GM18499 (cell line): ENCODE data around the gene CELF4.
A peak's percentile ranks its signal among the peaks of the same experiment; 100 is the strongest.

Experiments used
- ATAC-seq: cut with Tn5 transposase; IDR thresholded peaks from one replicate; pipeline ENCODE4 v1.9.1; 2021; ENCODE audit warnings: moderate number of reproducible peaks; ENCODE audit not compliant: insufficient read depth, unreplicated experiment

CELF4 gene

DNA sequence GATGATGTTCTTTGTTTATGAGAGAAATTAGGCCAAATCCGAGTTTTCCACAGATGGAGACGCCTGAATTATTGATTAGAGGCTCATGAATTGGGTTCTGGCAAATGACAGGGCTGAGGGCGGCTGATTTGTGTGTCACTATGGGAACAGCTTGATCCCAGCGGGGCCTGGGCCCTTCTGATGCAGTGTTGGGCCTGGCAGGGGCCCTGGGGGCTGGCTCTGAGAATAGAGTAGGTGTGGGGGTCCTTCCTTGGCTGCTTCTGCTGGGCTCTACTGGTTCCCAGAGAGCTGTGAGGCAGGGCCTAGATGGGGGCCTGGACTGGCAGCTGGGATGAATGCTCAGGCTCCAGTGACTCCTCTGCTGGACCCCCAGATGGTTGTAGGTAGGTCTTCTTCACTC lies 164.8 kb downstream of the CELF4 start:
- no peak for ATAC-seq

- no peak for ATAC-seq
Observed at GRCh38 chr18:37398248-37398920, 167.2 kb downstream of the CELF4 start.

DNA sequence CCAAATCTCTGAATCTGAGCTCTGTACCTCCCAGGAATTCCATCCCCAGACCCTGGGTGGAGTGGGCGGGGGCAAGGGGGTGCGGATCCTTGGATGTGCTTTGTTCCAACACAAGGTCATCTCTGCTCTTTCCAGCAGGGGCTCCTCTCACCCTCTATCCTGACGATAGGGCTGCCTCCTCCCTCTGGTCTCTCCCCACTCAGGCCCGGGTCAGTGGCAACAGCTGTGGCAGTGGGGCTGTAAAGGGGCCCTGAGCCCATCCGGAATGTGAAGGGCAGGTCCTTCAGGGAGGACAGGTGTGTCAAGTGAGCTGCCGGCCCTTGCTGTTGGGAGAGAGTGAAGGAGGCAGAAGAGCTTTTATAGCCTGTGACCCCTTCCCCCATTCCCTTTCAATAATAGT lies 167.8 kb downstream of the CELF4 start:
- no peak for ATAC-seq

DNA sequence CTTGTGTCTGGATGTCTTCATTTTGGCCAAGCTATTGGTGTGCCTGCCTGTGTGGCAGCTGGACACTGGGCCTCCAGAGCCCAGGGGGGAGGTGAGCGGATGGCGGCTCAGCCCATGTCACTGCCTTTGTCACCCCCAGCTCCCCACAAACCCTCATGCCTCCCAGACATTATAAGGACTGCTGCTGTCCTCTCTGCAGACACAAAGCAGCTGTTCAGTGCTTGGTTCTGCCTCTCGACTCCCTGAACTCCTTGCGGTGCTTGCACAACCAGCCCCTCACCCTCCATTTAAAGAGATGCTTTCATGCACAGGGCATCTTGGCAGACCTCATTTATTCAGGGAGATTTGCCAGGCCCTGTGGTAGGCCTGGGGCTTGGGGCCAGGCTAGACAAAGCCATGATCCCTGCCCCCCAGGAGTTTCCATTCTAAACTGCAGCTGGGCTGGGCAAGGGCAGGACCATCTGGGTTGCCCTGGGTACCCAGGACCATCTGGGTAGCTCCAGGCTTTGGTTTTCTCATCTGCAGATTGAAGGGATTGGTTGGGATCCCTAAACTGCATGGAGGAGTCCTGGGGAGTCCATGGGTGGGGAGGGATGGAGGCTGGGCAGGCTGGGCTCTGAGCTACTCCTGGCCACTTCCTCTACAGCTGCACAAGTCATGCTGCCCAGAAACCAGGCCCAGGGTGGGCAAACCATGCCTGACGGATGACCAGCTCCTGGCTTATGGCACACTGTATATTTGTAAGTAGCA lies 168.5 kb downstream of the CELF4 start:
- ATAC-seq: no peak

- ATAC-seq: no peak
Observed at GRCh38 chr18:37395631-37396030, 170.0 kb downstream of the CELF4 start.

DNA sequence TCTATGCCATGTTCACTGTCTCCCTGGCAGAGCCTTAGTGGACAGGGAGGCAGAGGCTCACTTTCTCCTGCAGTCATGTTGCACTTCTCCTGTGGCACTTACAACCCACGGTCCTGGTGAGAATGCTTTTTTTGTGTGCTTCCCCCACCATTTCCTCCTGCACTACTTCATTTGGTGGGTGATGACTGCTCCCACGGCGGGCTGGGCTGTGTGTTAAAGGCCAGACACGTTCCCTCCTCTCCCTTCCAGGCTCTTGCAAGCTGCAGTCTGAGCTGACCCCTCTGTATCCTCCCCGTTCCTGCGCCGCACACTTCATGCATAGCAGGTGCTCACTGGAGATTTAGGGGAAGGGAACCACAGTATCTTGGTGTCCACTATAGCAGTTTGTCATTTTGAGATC lies 170.5 kb downstream of the CELF4 start:
- ATAC-seq: no peak

GRCh38 chr18:37394610-37394965 lies 171.0 kb downstream of the CELF4 start:
- no peak for ATAC-seq

- no peak for ATAC-seq
Observed at GRCh38 chr18:37393945-37394609, 171.5 kb downstream of the CELF4 start.

DNA sequence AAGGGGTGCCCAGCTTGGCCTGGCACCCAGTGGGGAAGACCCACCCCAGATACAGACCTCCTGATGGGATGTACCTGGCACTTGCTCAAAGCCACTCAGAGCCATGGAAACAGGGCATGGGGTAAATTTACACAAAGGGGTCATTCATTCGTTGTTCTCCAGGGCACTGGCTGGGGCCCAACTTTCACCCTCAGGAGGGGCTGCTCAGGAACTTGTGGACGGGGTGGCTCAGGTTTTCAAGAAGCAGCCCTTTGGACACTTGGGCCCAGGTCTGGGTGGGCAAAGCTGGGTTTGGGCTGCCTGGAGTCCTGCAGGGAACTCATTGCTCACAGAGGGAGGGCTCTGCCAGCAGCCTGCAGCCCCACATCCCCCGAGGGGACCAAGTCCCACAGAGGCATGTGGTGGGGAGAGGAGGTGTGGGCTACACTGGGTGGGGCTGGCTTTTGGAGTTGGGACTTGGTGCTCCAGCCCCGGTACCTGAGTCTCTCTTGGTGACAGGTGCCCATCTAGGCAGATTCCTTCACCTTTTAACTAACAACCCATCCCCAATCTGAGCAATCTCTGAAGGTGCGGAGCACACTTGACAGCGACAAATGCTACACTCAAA lies 172.3 kb downstream of the CELF4 start:
- ATAC-seq: no peak

GRCh38 chr18:37392648-37393047 lies 172.9 kb downstream of the CELF4 start:
- no peak for ATAC-seq

DNA sequence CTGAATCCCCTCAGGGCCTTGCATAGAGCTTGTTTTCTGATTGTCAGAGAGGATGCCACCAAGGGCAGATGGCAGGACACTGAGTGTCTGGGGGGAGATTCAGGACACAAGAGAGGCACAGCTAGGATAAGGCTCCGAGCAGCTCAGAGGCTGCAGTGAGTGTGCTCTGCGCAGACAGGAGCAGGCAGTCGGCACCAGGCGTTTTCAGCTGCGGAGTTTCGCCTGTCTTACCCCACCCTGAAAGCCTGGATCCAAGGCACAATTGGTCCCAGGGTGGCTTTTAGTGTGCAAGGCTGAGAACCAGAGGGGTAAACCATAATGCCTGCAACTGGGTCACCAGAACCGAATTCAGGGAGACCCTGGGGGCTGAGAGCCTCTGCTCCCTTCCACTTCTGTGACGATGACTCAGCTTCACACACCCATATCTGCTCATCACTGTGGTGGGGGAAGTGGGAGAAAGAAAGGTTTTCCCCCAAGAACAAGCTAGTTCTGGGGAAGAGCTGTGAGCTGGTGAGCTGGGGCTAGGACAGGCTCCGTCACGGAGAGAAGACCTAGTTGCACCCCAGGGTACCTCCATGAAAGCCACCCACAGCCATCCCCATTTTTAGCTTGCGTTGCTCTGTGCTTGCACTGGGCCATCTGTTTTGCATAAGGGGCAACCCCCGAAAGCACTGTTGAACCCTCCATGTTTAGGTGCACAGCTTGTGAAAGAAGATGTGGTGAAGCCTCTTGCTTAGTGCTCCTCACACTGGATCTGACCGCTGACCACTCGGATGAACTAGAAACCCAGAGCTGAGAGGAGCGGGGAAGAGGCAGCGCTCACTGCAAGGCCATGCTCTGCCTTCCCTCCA lies 173.7 kb downstream of the CELF4 start:
- peak; percentile 76 for ATAC-seq

DNA sequence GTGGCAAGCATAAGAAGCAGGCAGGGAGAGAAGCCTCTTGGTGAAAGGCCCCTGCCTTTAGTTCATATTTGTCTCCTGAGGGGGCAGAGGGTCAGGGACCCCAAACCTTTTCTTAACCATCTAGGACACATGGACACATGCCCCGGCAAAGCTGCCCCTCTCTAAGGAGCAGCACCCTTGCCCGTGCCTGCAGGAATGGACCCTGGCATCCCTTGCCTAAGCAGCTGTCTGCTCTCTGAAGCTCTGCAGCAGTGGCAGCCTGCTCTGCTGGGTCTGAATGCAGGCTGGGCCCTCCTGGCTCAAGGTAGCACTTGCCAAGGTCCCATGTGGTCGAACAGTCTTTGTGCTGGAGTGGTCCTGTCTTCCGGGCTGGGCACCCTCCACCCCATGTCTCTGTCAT lies 174.4 kb downstream of the CELF4 start:
- no peak for ATAC-seq

DNA sequence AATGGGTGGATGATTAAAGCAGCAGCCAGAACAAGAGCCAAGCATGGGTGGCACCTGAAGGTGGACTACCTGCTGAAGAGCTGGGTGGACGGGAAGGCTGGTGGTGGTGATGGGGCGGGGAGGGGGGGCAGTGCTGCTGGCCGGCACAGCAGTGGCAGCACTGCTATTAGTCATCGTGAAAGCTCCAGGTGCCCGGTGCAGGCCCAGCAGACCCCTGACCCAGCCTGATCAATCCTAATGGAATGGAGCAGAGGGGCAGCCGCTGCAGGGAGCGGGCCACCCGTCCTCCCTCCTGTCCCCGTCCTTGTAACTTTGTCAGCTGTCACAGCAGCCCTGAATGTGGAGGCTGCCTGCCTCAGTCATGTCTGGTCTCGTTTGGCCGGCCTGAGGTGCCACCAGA lies 174.9 kb downstream of the CELF4 start:
- no peak for ATAC-seq

DNA sequence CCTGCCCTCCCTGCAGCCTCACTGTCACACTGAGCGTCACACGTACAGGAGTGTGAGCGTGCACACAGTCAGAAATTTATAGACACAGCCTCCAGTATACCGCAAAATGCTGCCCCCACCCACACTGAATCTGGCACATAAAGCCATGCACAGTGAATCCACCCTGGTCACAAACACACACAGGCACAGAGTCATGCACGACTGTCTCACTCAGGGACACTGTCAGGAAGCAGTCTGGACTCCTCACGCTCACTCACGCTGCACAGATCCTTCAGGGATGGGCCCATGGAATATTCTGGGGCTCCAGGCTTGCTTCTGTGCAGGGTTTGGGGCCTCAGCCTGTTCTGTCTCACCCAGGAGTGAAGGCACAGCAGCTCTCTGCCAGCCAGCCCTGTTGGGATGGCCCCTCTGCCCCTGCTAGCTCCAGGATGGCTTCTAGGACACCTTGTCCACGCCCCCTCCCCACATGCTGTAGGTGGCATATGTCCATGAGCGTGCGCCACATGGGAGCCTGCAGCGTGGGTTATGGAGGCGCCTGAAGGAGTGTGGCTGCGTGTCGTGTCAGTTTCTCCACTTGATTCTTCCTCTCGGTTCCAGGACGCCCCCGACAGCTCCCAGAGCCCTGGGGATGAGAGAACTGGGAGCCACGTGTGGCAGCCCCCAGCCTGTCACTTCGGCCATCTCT lies 175.8 kb downstream of the CELF4 start:
- ATAC-seq: no peak

GRCh38 chr18:37389041-37389440 lies 176.6 kb downstream of the CELF4 start:
- no peak for ATAC-seq

- no peak for ATAC-seq
Observed at GRCh38 chr18:37388413-37388812, 177.2 kb downstream of the CELF4 start.

GRCh38 chr18:37385846-37386778 lies 179.5 kb downstream of the CELF4 start:
- no peak for ATAC-seq

DNA sequence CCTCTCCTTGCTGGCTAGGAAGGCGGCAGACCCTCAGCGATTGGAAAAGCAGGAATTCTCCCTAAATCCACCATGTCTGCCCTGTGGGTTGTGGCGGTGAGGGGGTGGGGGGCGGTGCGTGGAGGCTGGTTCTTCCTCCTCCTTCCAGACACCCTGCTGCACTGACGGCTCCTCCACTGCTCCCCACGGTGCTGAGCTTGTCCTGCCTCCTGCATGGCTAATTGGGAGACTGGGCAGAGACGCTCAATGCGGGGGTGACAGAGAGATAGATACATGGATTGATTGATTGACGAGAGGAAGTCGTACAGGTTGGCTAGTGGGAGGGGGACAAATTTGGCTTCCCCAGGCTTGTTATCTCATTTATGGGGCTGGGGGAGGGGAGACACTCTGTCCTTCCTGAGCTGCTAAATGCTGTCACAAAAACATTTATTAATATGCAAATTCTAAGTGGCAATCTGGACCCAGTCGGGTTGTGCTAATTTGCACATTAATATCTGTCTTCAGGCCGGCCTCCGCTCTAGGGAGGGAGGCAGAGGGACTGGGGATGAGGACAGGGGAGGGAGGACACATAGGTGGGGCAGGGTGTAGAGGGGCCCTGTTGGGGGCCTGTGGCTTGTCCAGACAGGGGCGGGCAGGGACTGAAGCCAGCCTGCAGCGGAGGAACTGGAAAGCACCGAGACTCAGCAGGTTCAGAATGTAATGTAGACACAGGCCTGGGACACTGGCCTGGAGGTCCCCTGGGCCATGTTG lies 181.6 kb downstream of the CELF4 start:
- ATAC-seq: no peak
